ENCODE data around the gene TMOD1.
"Not testable (repeated sequence)": the region's sequence is repeated elsewhere in the genome, so short reads cannot be mapped to it uniquely, and the experiment has no call there.

GRCh38 chr9:97574921-97575672 is 73.6 kb downstream of the TMOD1 start:
- TF ChIP-seq, protein P1, sequence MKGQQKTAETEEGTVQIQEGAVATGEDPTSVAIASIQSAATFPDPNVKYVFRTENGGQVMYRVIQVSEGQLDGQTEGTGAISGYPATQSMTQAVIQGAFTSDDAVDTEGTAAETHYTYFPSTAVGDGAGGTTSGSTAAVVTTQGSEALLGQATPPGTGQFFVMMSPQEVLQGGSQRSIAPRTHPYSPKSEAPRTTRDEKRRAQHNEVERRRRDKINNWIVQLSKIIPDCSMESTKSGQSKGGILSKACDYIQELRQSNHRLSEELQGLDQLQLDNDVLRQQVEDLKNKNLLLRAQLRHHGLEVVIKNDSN (IDR thresholded peaks at IDR 0.05; ENCODE audit: borderline replicate concordance, low read depth): not testable (repeated sequence)
- not testable (repeated sequence) for TF ChIP-seq EZH2phosphoT487 (IDR thresholded peaks at IDR 0.05; ENCODE audit: borderline replicate concordance, low read depth); CTCF (IDR thresholded peaks at IDR 0.05); REST (IDR thresholded peaks at IDR 0.05; ENCODE audit: low read depth, low read length)
